HepG2 (cell line): ENCODE data around the gene TRPT1. TPM values are rescaled to one million over a fixed set of nuclear protein-coding genes. Genes with fewer than 3 reads are reported as not detected.
A peak's percentile ranks its signal among the peaks of the same experiment; 100 is the strongest.

Experiments
- ATAC-seq: fragments of 200-7000 bp; cut with Tn5 transposase; 3 replicates; pipeline ENCODE4 v1.9.1; 2020; ENCODE audit warnings: mild to moderate bottlenecking, moderate library complexity
- BruUV-seq: library from RNA; stranded (reverse); fragments of 400-500 nt; replicated peaks from 2 replicates; lab custom pipeline; 2021; lab: Mats Ljungman, UMichigan
- CTCF ChIA-PET: fragments of 300-600 bp; formaldehyde crosslinking; extraction: SDS; loops from one replicate; lab custom pipeline; 2021; ENCODE audit warnings: low total read pairs, inconsistent platforms, low intra/inter-chr PET ratio; lab: Yijun Ruan, JAX
- POLR2A ChIA-PET: fragments of 350-600 bp; sonication (Branson Sonifier 250); formaldehyde crosslinking; loops from one replicate; lab custom pipeline; 2020; ENCODE audit warnings: antibody characterized with exemption, inconsistent platforms; lab: Yijun Ruan, JAX
- DNase-seq: peaks from one replicate; pipeline ENCODE4 v3.0.0-alpha.2; 2015; ENCODE audit warnings: low spot score
- FAIRE-seq: peaks from 3 replicates; lab custom pipeline; 2011; peaks lifted over from hg19 to GRCh38; lab: Jason Lieb, UNC
- H2AFZ ChIP-seq: one replicate; pipeline ENCODE4 v1.6.1; 2011; ENCODE audit warnings: low read length, inconsistent platforms
- H3K27ac ChIP-seq: fragments of 300-600 bp; 3 replicates; pipeline ENCODE4 v1.8.0; 2011; ENCODE audit warnings: mixed run types, mild to moderate bottlenecking, mixed read lengths, low read length, inconsistent platforms; ENCODE audit not compliant: insufficient read depth; ENCODE audit errors: extremely low read length
- H3K27me3 ChIP-seq, 2 experiments: fragments of 200-600 bp in 1 of 2; 2 replicates in 1 of 2; 3 replicates in 1 of 2; pipeline versions ENCODE4 v1.6.0 to v1.8.0; 2011; ENCODE audit warnings: low read length in 2 of 2, mild to moderate bottlenecking in 2 of 2, moderate library complexity in 2 of 2, inconsistent platforms in 1 of 2; ENCODE audit not compliant: insufficient read depth in 2 of 2, control insufficient read depth in 1 of 2
- H3K36me3 ChIP-seq, 2 experiments: fragments of 200-600 bp in 1 of 2; replicated peaks in 1 of 2; 2 replicates in 1 of 2; 3 replicates in 1 of 2; pipeline versions ENCODE4 v1.5.1 to v1.8.0; 2011; ENCODE audit warnings: low read length in 2 of 2, inconsistent platforms in 1 of 2; ENCODE audit not compliant: insufficient read depth in 2 of 2, control insufficient read depth in 1 of 2
- H3K4me1 ChIP-seq: 2 replicates; pipeline ENCODE4 v1.5.1; 2012; ENCODE audit warnings: low read length, inconsistent platforms; ENCODE audit not compliant: insufficient read depth
- H3K4me2 ChIP-seq: 2 replicates; pipeline ENCODE4 v1.6.0; 2011; ENCODE audit warnings: low read depth, low read length, inconsistent platforms
- H3K4me3 ChIP-seq, 3 experiments: fragments of 200-600 bp in 1 of 3; sonication (generic), shearing (Covaris generic) in 1 of 3; replicated peaks in 1 of 3; 2 replicates each; pipeline ENCODE4 v1.5.1; 2011 to 2016; ENCODE audit warnings: low read length in 3 of 3, inconsistent platforms in 2 of 3, low read depth in 2 of 3, mild to moderate bottlenecking in 2 of 3, control low read depth in 1 of 3, mixed read lengths in 1 of 3; ENCODE audit not compliant: insufficient read depth in 1 of 3
- H3K79me2 ChIP-seq: one replicate; pipeline ENCODE4 v1.6.1; 2011; ENCODE audit warnings: low read length, inconsistent platforms; ENCODE audit not compliant: insufficient read depth
- H3K9ac ChIP-seq: 2 replicates; pipeline ENCODE4 v1.6.0; 2011; ENCODE audit warnings: mild to moderate bottlenecking, low read depth, low read length, inconsistent platforms; ENCODE audit not compliant: insufficient read depth
- H3K9me3 ChIP-seq: 2 replicates; pipeline ENCODE4 v1.5.1; 2012; ENCODE audit warnings: mild to moderate bottlenecking, low read length
- H4K20me1 ChIP-seq: 2 replicates; pipeline ENCODE4 v1.6.0; 2011; ENCODE audit warnings: inconsistent platforms, mild to moderate bottlenecking, low read length, moderate library complexity; ENCODE audit not compliant: insufficient read depth
- ATF7-NPFF ChIP-seq: sonication (generic); formaldehyde crosslinking; IDR thresholded peaks from 2 replicates; pipeline ENCODE4 v1.8.1; 2023; ENCODE audit warnings: mild to moderate bottlenecking, low read depth, missing genetic modification reagents, moderate library complexity
- FOXP1 ChIP-seq, 2 experiments: fragments of 450-650 bp in 1 of 2; IDR thresholded peaks; 2 replicates each; pipeline ENCODE4 v1.6.1; 2017 to 2018; ENCODE audit warnings: antibody characterized with exemption in 1 of 2
- GATAD2A ChIP-seq: IDR thresholded peaks from 2 replicates; pipeline ENCODE4 v1.6.1; 2016
- KMT2A ChIP-seq: sonication (generic); formaldehyde crosslinking; IDR thresholded peaks from 2 replicates; pipeline ENCODE4 v1.4.0; 2020; ENCODE audit warnings: missing genetic modification reagents
- MXD4 ChIP-seq: IDR thresholded peaks from 2 replicates; pipeline ENCODE4 v1.6.1; 2016; ENCODE audit warnings: mild to moderate bottlenecking, missing biosample characterization, missing genetic modification reagents
- NFRKB ChIP-seq: fragments of 450-650 bp; IDR thresholded peaks from 2 replicates; pipeline ENCODE4 v1.6.1; 2017
- SALL1 ChIP-seq: sonication (generic); formaldehyde crosslinking; IDR thresholded peaks from 2 replicates; pipeline ENCODE4 v1.8.0; 2022; ENCODE audit warnings: mild to moderate bottlenecking, missing genetic modification reagents
- ZNF224 ChIP-seq: sonication (generic); formaldehyde crosslinking; IDR thresholded peaks from 2 replicates; pipeline ENCODE4 v1.5.0; 2020; ENCODE audit warnings: mild to moderate bottlenecking, missing genetic modification reagents
- ZNF557 ChIP-seq: sonication (generic); formaldehyde crosslinking; IDR thresholded peaks from 2 replicates; pipeline ENCODE4 v1.4.0; 2020; ENCODE audit warnings: missing genetic modification reagents
- ZNF660 ChIP-seq: sonication (generic); formaldehyde crosslinking; IDR thresholded peaks from 2 replicates; pipeline ENCODE4 v1.5.1; 2020; ENCODE audit warnings: mild to moderate bottlenecking, low read depth, missing genetic modification reagents, borderline replicate concordance
- ZNF737 ChIP-seq: sonication (generic); formaldehyde crosslinking; IDR thresholded peaks from 2 replicates; pipeline ENCODE4 v1.5.0; 2020; ENCODE audit warnings: missing genetic modification reagents, mild to moderate bottlenecking, borderline replicate concordance
- WGBS: methylation state at CpG from one replicate; pipeline ENCODE4 v1.1.6; 2017; ENCODE audit warnings: low lambda C conversion rate; 5-methylcytosine and 5-hydroxymethylcytosine counted together
- in situ Hi-C: cut with HindIII; loops from 2 replicates; pipeline ENCODE4 v1.10.0; 2017; ENCODE audit warnings: low pct_unique_long_range_greater_than_20kb; ENCODE audit not compliant: extremely low pct_ligation_motif_present
- intact Hi-C: fragments of 100-400 bp; cut with micrococcal nuclease; formaldehyde crosslinking; loops from one replicate; pipeline ENCODE4 v1.10.0; 2022; ENCODE audit not compliant: unreplicated experiment
- polyA plus RNA-seq, 8 experiments: library from polyadenylated mRNA; depleted of rRNA in 3 of 8; stranded (reverse) in 7 of 8; unstranded in 1 of 8; fragments of >200 nt; fragmentation: Illumina TruSeq in 4 of 8; extraction: Trizol in 4 of 8; gene quantifications; 2 replicates each; pipeline versions ENCODE4 v1.2.1 to v1.2.3, GENCODE V29; 2011 to 2016; ENCODE audit warnings: low read depth in 4 of 8, missing spikeins in 1 of 8, mixed read lengths in 1 of 8; ENCODE audit not compliant: insufficient read depth in 1 of 8
- total RNA-seq, 5 experiments: library from RNA; depleted of rRNA; stranded (reverse); fragments of >200 nt; fragmentation: Illumina TruSeq; extraction: Trizol; gene quantifications; 2 replicates each; pipeline ENCODE4 v1.2.3, GENCODE V29; 2016; ENCODE audit warnings: low read depth in 1 of 5
- TF ChIP-seq, protein P1 (sequence below): sonication (generic); formaldehyde crosslinking; conservative IDR thresholded peaks from 2 replicates; pipeline ENCODE4 v1.5.0; 2020; ENCODE audit warnings: missing genetic modification reagents
- TF ChIP-seq, protein P2 (sequence below): IDR thresholded peaks from 2 replicates; pipeline ENCODE4 v1.6.1; 2012; ENCODE audit warnings: inconsistent platforms
- TF ChIP-seq, protein P3 (sequence below): sonication (generic); formaldehyde crosslinking; IDR thresholded peaks from 2 replicates; pipeline ENCODE4 v1.8.0; 2022; ENCODE audit warnings: missing genetic modification reagents, mild to moderate bottlenecking, borderline replicate concordance

The TRPT1 gene
- total and polyA plus RNA-seq, 2 of the 13 experiments (the other 11 are each of a cell fraction or from before 2014, with no cell fraction given) = 24.8 to 40.7 TPM

DNA sequence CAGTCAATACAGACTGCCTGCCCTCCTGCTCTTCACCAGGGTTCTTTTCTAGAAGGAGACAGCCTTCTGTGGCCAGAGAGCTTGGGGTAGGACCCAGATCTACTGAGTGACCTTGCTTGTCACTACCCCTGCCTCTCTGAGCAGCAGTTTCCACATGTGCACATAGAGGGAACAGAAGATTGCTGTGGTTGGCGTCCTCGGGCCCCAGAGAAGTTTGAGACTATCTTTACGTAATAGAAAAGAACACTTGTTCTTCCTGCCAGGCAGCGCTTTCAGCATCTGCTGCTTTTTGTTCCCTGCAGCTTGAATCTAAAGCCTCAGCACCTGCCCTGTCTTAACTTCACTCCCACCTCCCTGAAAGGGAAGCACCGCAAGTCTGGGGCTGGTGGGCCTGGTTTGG lies 13.0 kb upstream of the TRPT1 start:
- H3K4me3 ChIP-seq = no peak overlapping the region
- in situ Hi-C loops (no loop called here), intact Hi-C loops (no loop called here)
- H2AFZ ChIP-seq = no peak overlapping the region
- 93% methylated on average over 5 of the region's 5 CpGs for WGBS
- H3K27me3 ChIP-seq = no peaks in the 10 kb centered on the region; a peak in 1 of 5 replicates
- TF ChIP-seq ATF7-NPFF = no peak
- no peak for TF ChIP-seq FOXP1 (IDR thresholded peaks at IDR 0.05)
- no peak for TF ChIP-seq FOXP1 (CRISPR knock-in tag; IDR thresholded peaks at IDR 0.05)
- no peak for TF ChIP-seq ZNF660 (CRISPR knock-in tag)
- TF ChIP-seq, protein P1, sequence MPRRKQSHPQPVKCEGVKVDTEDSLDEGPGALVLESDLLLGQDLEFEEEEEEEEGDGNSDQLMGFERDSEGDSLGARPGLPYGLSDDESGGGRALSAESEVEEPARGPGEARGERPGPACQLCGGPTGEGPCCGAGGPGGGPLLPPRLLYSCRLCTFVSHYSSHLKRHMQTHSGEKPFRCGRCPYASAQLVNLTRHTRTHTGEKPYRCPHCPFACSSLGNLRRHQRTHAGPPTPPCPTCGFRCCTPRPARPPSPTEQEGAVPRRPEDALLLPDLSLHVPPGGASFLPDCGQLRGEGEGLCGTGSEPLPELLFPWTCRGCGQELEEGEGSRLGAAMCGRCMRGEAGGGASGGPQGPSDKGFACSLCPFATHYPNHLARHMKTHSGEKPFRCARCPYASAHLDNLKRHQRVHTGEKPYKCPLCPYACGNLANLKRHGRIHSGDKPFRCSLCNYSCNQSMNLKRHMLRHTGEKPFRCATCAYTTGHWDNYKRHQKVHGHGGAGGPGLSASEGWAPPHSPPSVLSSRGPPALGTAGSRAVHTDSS (CRISPR knock-in tag) = no peak
- no peak for TF ChIP-seq KMT2A
- TF ChIP-seq SALL1 (CRISPR knock-in tag) = no peak
- no peak for TF ChIP-seq NFRKB
- TF ChIP-seq, protein P2, sequence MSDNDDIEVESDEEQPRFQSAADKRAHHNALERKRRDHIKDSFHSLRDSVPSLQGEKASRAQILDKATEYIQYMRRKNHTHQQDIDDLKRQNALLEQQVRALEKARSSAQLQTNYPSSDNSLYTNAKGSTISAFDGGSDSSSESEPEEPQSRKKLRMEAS = no peak
- no peak for TF ChIP-seq ZNF737 (CRISPR knock-in tag)
- no peak for TF ChIP-seq ZNF224 (CRISPR knock-in tag)
- TF ChIP-seq GATAD2A (CRISPR knock-in tag) = no peak
- TF ChIP-seq, protein P3, sequence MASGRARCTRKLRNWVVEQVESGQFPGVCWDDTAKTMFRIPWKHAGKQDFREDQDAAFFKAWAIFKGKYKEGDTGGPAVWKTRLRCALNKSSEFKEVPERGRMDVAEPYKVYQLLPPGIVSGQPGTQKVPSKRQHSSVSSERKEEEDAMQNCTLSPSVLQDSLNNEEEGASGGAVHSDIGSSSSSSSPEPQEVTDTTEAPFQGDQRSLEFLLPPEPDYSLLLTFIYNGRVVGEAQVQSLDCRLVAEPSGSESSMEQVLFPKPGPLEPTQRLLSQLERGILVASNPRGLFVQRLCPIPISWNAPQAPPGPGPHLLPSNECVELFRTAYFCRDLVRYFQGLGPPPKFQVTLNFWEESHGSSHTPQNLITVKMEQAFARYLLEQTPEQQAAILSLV = no peak
- TF ChIP-seq ZNF557 (CRISPR knock-in tag) = no peak
- no peak for TF ChIP-seq MXD4 (CRISPR knock-in tag)
- H3K79me2 ChIP-seq = peaks cover 16% of the 10 kb centered on the region
- ChIA-PET CTCF (no interaction called here), POLR2A (no interaction called here)
- BruUV-seq = no TSS peak
- no peak for ATAC-seq
- peaks cover 63% of the 10 kb centered on the region for H3K4me1 ChIP-seq
- no peaks in the 10 kb centered on the region for H4K20me1 ChIP-seq
- H3K9me3 ChIP-seq = no peaks in the 10 kb centered on the region
- H3K9ac ChIP-seq = no peak overlapping the region
- no peak overlapping the region for H3K4me2 ChIP-seq
- H3K36me3 ChIP-seq = peaks cover 0 to 8% of the 10 kb centered on the region in 2 experiments; a peak in 3 of 5 replicates
- peak overlapping the region; percentile 15 for H3K27ac ChIP-seq
- DNase-seq = no peak
- no peak for FAIRE-seq
